CD8-positive, alpha-beta memory T cell (primary cell): Measurements from ENCODE around the gene GAS2L2. TPM values are rescaled to one million over a fixed set of nuclear protein-coding genes. Genes with fewer than 3 reads are reported as not detected.

Experiments
- CTCF ChIA-PET: fragments of 350-600 bp; sonication (Branson Sonifier 250); formaldehyde crosslinking; loops from one replicate; lab custom pipeline; 2021; ENCODE audit warnings: antibody characterized with exemption; lab: Charles Lee
- POLR2A ChIA-PET: fragments of 350-600 bp; sonication (Branson Sonifier 250); formaldehyde crosslinking; loops from one replicate; lab custom pipeline; 2021; ENCODE audit warnings: antibody characterized with exemption; lab: Charles Lee
- DNase-seq, 5 donors: peaks; one replicate each; pipeline versions ENCODE4 v3.0.0 to v3.0.0-alpha.2; 2020 to 2022; ENCODE audit warnings: mixed read lengths in 1 of 5
- H3K27ac ChIP-seq: one replicate; pipeline ENCODE4 v1.7.0; 2013; ENCODE audit warnings: low read depth, mild to moderate bottlenecking, low read length, moderate library complexity
- H3K27me3 ChIP-seq: 2 replicates; pipeline ENCODE4 v1.7.0; 2013; ENCODE audit warnings: low read length, mild to moderate bottlenecking; ENCODE audit not compliant: insufficient read depth, poor library complexity, severe bottlenecking
- H3K36me3 ChIP-seq: 2 replicates; pipeline ENCODE4 v1.7.0; 2013; ENCODE audit warnings: mild to moderate bottlenecking, low read length, moderate library complexity; ENCODE audit not compliant: insufficient read depth
- H3K4me1 ChIP-seq: 2 replicates; pipeline ENCODE4 v1.7.0; 2013; ENCODE audit warnings: mild to moderate bottlenecking, low read length, moderate library complexity; ENCODE audit not compliant: insufficient read depth
- H3K4me3 ChIP-seq: 2 replicates; pipeline ENCODE4 v1.7.0; 2013; ENCODE audit warnings: mild to moderate bottlenecking, low read length
- H3K9me3 ChIP-seq: 2 replicates; pipeline ENCODE4 v1.7.0; 2013; ENCODE audit warnings: mild to moderate bottlenecking, low read length
- H3K27ac Mint-ChIP-seq, 8 donors: one replicate each; pipeline ENCODE4 v1.8.0; 2020 to 2021; ENCODE audit warnings: mixed read lengths in 8 of 8, mild to moderate bottlenecking in 6 of 8, inconsistent platforms in 3 of 8, moderate library complexity in 3 of 8
- H3K27me3 Mint-ChIP-seq, 2 donors: one replicate each; pipeline ENCODE4 v1.8.0; 2020 to 2021; ENCODE audit warnings: mixed read lengths in 2 of 2, mild to moderate bottlenecking in 1 of 2, moderate library complexity in 1 of 2
- H3K36me3 Mint-ChIP-seq, 3 donors: one replicate each; pipeline ENCODE4 v1.8.0; 2020 to 2021; ENCODE audit warnings: mixed read lengths in 3 of 3, inconsistent platforms in 1 of 3, mild to moderate bottlenecking in 1 of 3
- H3K4me1 Mint-ChIP-seq, 3 donors: one replicate each; pipeline ENCODE4 v1.8.0; 2020 to 2021; ENCODE audit warnings: mixed read lengths in 3 of 3, inconsistent platforms in 1 of 3, mild to moderate bottlenecking in 1 of 3
- H3K4me3 Mint-ChIP-seq, 7 donors: one replicate each; pipeline ENCODE4 v1.8.0; 2020 to 2021; ENCODE audit warnings: mixed read lengths in 7 of 7, mild to moderate bottlenecking in 6 of 7, moderate library complexity in 4 of 7, inconsistent platforms in 2 of 7
- H3K9me3 Mint-ChIP-seq, 5 donors: one replicate each; pipeline ENCODE4 v1.8.0; 2020 to 2022; ENCODE audit warnings: mixed read lengths in 5 of 5, mild to moderate bottlenecking in 3 of 5, moderate library complexity in 2 of 5, inconsistent platforms in 1 of 5
- polyA plus RNA-seq: library from polyadenylated mRNA; unstranded; fragments of 300-500 nt; fragmentation: Illumina TruSeq; gene quantifications from one replicate; pipeline ENCODE4 v1.2.3, GENCODE V29; 2021
- total RNA-seq, 2 experiments: library from RNA; stranded (reverse); gene quantifications; one replicate each; pipeline ENCODE4 v1.2.3, GENCODE V29; 2021

GAS2L2 gene
- total and polyA plus RNA-seq, 3 experiments from 2014 or later: 0.07 TPM; not detected in 2

DNA sequence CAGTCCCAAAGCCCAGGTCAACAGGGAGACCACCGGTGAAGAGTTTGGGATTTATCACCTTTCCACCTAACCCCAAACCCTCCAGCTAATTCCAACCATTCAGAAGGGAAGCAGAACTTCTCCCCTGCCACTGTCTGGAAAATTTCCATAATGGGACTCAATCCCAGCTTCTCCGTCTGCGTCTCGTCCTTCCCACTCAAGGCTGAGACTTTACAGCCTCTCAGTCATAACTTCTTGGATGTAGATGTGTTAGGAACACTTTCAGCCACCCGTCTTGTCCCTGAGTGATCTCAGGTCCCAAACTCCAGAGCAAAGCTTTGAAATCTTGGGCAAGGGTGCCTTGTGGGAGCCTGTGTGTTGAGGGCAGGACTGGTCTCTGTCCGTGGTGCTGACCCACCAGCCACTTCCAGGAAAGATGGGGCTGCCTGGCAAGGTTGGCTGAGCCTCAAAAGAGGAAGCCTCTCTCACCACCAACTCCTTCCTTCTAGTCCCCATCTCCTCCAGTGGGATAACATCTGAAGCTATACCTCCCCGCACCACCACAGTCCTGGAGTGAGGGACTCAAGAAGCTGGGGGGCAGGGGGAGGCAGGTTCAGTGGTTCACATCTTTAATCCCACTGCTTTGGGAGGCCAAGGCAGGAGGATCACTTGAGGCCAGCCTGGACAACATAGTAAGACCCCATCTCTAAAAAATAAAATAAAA lies 9.3 kb downstream of the GAS2L2 start:
- H3K36me3 Mint-ChIP-seq: no peaks in the 10 kb centered on the region
- H3K4me1 ChIP-seq: peaks cover 6% of the 10 kb centered on the region
- H3K4me3 Mint-ChIP-seq: peak overlapping the region in 1 of 7 donors; percentile 28
- no peaks in the 10 kb centered on the region for H3K36me3 ChIP-seq
- no peaks in the 10 kb centered on the region for H3K9me3 ChIP-seq
- peaks cover 26% of the 10 kb centered on the region for H3K27me3 ChIP-seq
- H3K9me3 Mint-ChIP-seq: no peaks in the 10 kb centered on the region
- ChIA-PET CTCF (interaction anchor here (1.3 kb wide), 1 partner anchor 20 kb away, joined by 4 read pairs; no protein-coding TSS in a partner anchor), POLR2A (interaction anchor here (0.5 kb wide), 1 partner anchor 47 kb away, joined by 4 read pairs; no protein-coding TSS in a partner anchor)
- no peak for DNase-seq
- peaks cover 0 to 17% (median 8%) of the 10 kb centered on the region in 3 donors for H3K4me1 Mint-ChIP-seq
- peak overlapping the region in 1 of 8 donors; percentile 24 for H3K27ac Mint-ChIP-seq
- H3K27ac ChIP-seq: no peak overlapping the region
- H3K4me3 ChIP-seq: no peak overlapping the region
- peaks cover 32 to 43% of the 10 kb centered on the region in 2 donors for H3K27me3 Mint-ChIP-seq

DNA sequence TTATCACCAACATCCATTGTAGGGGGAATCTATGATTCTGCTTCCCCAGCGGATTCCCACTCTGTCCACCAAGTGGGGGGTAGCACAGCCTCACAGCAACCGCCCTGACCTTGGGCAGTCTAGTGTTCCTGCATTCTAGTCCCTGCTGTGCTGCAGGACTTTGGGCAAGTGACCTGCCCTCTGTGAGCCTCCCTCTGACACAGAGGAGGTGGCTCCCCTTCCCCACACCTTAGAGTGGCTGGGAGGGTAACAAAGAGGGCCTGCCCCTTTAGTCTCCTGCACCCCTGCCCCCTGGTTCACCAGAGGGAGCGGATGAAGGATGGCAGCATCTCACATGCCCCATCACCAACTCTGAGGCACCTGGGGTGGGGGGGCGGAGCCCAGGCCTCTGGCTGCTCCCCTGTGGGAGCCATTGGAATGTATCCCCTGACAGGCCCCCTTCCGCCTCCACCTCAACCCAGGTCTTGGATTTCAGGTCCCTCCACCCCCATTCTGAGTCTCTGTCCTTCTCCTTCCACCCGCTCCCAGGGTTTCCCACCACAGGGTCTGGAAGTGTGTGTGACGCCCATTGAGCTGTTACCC lies 10.1 kb downstream of the GAS2L2 start:
- Histone ChIP-seq H3K4me1 (peaks cover 6% of the 10 kb centered on the region), H3K9me3 (no peaks in the 10 kb centered on the region), H3K27ac (no peak overlapping the region), H3K36me3 (no peaks in the 10 kb centered on the region), H3K4me3 (no peak overlapping the region), H3K27me3 (peaks cover 19% of the 10 kb centered on the region)
- H3K4me1 Mint-ChIP-seq: peaks cover 0 to 17% (median 8%) of the 10 kb centered on the region in 3 donors
- ChIA-PET CTCF (interaction anchor here (1.3 kb wide), 1 partner anchor 21 kb away, joined by 4 read pairs; no protein-coding TSS in a partner anchor), POLR2A (no interaction called here)
- no peak overlapping the region for H3K27ac Mint-ChIP-seq
- H3K4me3 Mint-ChIP-seq: no peak overlapping the region
- H3K36me3 Mint-ChIP-seq: no peaks in the 10 kb centered on the region
- H3K9me3 Mint-ChIP-seq: no peaks in the 10 kb centered on the region
- peaks cover 26 to 38% of the 10 kb centered on the region in 2 donors for H3K27me3 Mint-ChIP-seq
- DNase-seq: no peak

DNA sequence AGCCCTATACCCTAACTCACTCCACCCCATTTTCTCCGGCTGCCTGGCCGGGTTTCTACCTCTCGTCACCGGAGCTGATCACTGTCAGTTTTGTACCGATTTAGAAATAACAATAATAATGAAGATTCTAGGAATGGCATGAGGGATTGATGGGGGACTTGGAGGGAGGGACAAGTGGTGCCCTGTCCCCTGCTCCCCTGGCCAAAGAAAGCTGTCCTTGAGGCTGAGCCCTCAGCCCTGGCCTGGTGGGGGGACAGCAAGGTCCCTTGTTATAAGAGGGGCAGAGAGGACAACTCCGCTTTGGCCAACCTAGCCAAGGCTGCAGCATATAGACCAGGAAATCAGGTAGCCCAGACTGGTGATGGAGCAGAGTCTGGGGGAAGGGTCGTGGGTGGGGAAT lies 10.5 kb downstream of the GAS2L2 start:
- H3K9me3 Mint-ChIP-seq: no peaks in the 10 kb centered on the region
- peaks cover 4% of the 10 kb centered on the region for H3K4me1 ChIP-seq
- peak overlapping the region in 1 of 8 donors; percentile 40 for H3K27ac Mint-ChIP-seq
- POLR2A ChIA-PET: no interaction called here
- peaks cover 0 to 15% (median 8%) of the 10 kb centered on the region in 3 donors for H3K4me1 Mint-ChIP-seq
- H3K4me3 ChIP-seq: no peak overlapping the region
- H3K27me3 ChIP-seq: peaks cover 14% of the 10 kb centered on the region
- no peak overlapping the region for H3K27ac ChIP-seq
- peaks cover 23 to 35% of the 10 kb centered on the region in 2 donors for H3K27me3 Mint-ChIP-seq
- CTCF ChIA-PET: interaction anchor here (1.3 kb wide), 1 partner anchor 21 kb away, joined by 4 read pairs; no protein-coding TSS in a partner anchor
- no peaks in the 10 kb centered on the region for H3K36me3 ChIP-seq
- H3K36me3 Mint-ChIP-seq: no peaks in the 10 kb centered on the region
- H3K9me3 ChIP-seq: no peaks in the 10 kb centered on the region
- H3K4me3 Mint-ChIP-seq: peak overlapping the region in 1 of 7 donors; percentile 32
- DNase-seq: no peak

DNA sequence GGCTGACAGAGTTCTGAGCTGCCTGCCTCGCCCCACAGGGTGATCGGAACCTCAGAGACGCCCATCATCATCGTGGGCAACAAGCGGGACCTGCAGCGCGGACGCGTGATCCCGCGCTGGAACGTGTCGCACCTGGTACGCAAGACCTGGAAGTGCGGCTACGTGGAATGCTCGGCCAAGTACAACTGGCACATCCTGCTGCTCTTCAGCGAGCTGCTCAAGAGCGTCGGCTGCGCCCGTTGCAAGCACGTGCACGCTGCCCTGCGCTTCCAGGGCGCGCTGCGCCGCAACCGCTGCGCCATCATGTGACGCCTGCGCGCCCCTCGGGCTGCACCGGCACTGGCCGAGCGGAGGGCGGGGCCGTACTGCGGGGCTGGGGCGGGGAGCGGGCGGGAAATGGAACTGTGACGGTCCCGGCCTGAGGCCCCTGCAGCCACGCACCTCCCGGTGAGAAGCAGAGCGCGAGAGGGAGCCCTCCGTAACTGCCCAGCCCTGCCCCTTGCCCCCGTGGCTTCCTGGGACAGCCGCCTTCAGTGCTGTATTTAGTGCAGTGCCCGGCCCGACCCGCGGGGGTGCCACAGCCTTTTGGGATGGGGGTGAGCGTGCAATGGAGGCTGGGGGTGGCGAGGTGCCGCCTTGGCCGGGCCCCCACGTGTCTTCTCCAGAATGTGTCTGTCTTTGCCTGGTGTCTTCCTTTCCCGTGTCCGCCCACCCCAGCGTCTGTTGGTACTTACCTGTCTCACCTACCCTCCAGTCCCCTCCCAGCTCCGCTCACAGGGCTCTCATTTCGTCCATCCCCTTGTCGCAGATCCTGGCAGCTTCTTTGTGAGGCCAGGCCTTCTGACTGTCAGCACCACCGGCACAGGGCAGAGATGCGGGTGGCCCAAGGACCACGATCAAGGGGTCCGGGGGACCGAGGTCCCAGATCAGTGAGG lies 11.8 kb downstream of the GAS2L2 start:
- Mint-ChIP-seq H3K4me1 (peaks cover 0 to 12% (median 8%) of the 10 kb centered on the region in 3 donors), H3K27me3 (peaks cover 21 to 33% of the 10 kb centered on the region in 2 donors), H3K4me3 (peak overlapping the region in 5 of 7 donors; percentile 5 to 72 (median 50)), H3K36me3 (no peaks in the 10 kb centered on the region), H3K27ac (no peak overlapping the region), H3K9me3 (no peaks in the 10 kb centered on the region)
- no peak overlapping the region for H3K27ac ChIP-seq
- no peak for DNase-seq
- H3K27me3 ChIP-seq: peaks cover 14% of the 10 kb centered on the region
- no peaks in the 10 kb centered on the region for H3K36me3 ChIP-seq
- ChIA-PET POLR2A (no interaction called here), CTCF (no interaction called here)
- H3K4me3 ChIP-seq: no peak overlapping the region
- no peaks in the 10 kb centered on the region for H3K9me3 ChIP-seq
- no peaks in the 10 kb centered on the region for H3K4me1 ChIP-seq

DNA sequence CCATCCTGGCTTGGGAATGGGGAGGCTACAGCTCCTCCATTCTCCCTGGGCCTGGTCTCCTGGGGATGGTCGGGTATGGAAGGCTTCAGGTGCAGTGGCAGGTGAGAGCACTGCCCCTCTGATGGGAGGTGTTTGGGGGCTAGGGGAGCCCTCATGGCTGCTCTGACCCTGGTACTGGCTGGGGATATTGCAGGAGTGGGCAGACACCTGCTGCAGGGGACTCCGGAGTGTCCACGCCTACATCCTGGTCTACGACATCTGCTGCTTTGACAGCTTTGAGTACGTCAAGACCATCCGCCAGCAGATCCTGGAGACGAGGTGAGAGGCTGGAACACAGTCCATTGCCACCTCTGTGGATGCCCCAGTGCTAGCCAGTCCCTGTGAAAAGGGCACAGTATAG lies 12.8 kb downstream of the GAS2L2 start:
- no peak overlapping the region for H3K4me3 ChIP-seq
- H3K4me1 ChIP-seq: no peaks in the 10 kb centered on the region
- peaks cover 14% of the 10 kb centered on the region for H3K27me3 ChIP-seq
- Mint-ChIP-seq H3K36me3 (no peaks in the 10 kb centered on the region), H3K9me3 (no peaks in the 10 kb centered on the region), H3K27ac (no peak overlapping the region), H3K27me3 (peaks cover 19 to 33% of the 10 kb centered on the region in 2 donors), H3K4me3 (peak overlapping the region in 1 of 7 donors; percentile 17), H3K4me1 (peaks cover 0 to 12% (median 8%) of the 10 kb centered on the region in 3 donors)
- H3K36me3 ChIP-seq: no peaks in the 10 kb centered on the region
- H3K9me3 ChIP-seq: no peaks in the 10 kb centered on the region
- POLR2A ChIA-PET: no interaction called here
- no peak for DNase-seq
- CTCF ChIA-PET: interaction anchor here (1.6 to 2.1 kb wide), 2 partner anchors 9 to 24 kb away, joined by 4 to 6 read pairs; no protein-coding TSS in a partner anchor
- H3K27ac ChIP-seq: no peak overlapping the region

DNA sequence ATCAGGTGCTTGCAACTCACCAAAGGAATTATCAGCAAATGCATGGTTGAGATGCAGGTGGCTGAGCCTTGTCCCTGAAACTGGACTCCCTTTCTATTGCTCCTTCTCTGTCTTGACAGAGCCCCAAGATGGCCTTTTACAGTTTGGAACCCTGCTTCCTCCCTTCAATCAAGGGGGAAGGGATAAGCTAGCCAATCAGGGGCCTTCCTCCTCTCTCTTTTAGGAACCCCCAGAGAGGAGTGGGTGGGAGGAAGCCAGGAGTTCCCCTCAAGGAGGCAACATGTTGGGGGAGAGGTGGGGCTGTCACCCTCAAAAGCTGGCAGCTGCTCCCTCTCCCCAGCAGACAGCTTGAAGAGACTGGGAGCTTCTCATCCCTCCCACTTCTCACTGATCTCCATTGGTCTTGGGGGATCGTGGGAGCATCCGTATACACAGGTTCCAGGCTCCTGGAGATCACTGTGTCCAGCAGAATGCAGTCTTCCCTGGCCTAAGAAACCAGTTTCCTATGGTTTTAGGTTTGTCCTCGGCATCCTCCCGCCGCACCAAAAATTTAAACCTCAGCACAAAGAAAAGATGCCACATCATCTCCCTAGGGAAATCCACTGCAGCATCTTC lies 14.4 kb downstream of the GAS2L2 start:
- Mint-ChIP-seq H3K9me3 (no peaks in the 10 kb centered on the region), H3K27ac (no peak overlapping the region), H3K4me3 (no peak overlapping the region), H3K36me3 (no peaks in the 10 kb centered on the region), H3K27me3 (peaks cover 14 to 23% of the 10 kb centered on the region in 2 donors), H3K4me1 (peaks cover 0 to 12% (median 8%) of the 10 kb centered on the region in 3 donors)
- no peaks in the 10 kb centered on the region for H3K9me3 ChIP-seq
- H3K36me3 ChIP-seq: no peaks in the 10 kb centered on the region
- no peak for DNase-seq
- no peak overlapping the region for H3K4me3 ChIP-seq
- ChIA-PET CTCF (interaction anchor here (1.0 to 2.1 kb wide), 2 partner anchors 9 to 11 kb away, joined by 3 to 6 read pairs; no protein-coding TSS in a partner anchor), POLR2A (no interaction called here)
- peaks cover 14% of the 10 kb centered on the region for H3K27me3 ChIP-seq
- H3K27ac ChIP-seq: no peak overlapping the region
- no peaks in the 10 kb centered on the region for H3K4me1 ChIP-seq

DNA sequence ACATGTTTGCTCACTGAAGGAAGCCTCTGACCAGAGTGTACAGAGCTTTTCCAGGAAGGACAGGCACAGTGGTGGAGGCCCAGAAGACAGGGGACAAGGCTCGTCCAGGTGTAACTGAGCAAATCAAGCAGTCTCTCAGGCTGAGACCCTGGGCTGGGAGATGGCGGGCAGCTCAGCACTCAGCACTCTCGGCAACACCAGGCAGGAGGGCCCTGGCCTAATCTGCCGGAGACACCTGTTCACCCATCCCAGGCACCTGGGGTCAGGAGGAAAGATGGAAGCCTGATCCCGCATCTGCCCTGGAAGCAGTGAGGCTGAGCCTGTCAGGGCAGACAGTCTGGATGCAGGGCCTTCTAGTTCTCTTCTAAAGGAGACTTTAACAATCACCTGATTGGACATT lies 16.8 kb downstream of the GAS2L2 start:
- Histone ChIP-seq H3K27me3 (peaks cover 4% of the 10 kb centered on the region), H3K27ac (no peak overlapping the region), H3K9me3 (no peaks in the 10 kb centered on the region), H3K36me3 (no peaks in the 10 kb centered on the region), H3K4me1 (peaks cover 1% of the 10 kb centered on the region), H3K4me3 (no peak overlapping the region)
- Mint-ChIP-seq H3K4me1 (peaks cover 1 to 10% (median 6%) of the 10 kb centered on the region in 3 donors), H3K36me3 (no peaks in the 10 kb centered on the region), H3K4me3 (no peak overlapping the region), H3K27me3 (peaks cover 6 to 8% of the 10 kb centered on the region in 2 donors), H3K27ac (no peak overlapping the region), H3K9me3 (no peaks in the 10 kb centered on the region)
- POLR2A ChIA-PET: no interaction called here
- DNase-seq: no peak
- CTCF ChIA-PET: interaction anchor here (1.3 kb wide), 1 partner anchor 11 kb away, joined by 7 read pairs; no protein-coding TSS in a partner anchor
